ENCODE data around the gene HERC3. TPM values are rescaled to one million over a fixed set of nuclear protein-coding genes. Genes with fewer than 3 reads are reported as not detected.

HERC3 gene
- total RNA-seq, 3 donors from 2014 or later = 49.1 to 51.6 (median 50.6) TPM

DNA sequence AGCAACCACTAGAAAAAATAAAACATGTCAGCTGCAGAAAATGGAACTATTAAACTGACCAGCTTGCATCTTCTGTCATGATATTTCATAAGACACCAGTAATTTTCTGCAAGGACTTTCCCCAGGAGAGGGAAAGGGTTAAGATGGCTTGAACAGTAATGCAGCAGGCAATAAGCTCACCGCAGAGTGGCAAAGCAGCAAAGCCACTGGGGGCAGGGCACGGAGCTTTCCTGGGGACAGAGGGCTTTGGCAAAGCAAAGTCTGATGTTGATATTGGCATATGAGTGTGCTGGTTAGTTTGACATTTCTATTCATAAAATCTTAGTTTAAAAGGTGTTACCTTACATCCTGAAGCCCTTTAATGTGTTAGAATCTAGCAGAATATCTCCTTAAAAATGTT, 160.5 kb downstream of the HERC3 start:
- intact Hi-C loops (cut with DNase I, micrococcal nuclease) = no loop called here
- TF ChIP-seq, protein P1, sequence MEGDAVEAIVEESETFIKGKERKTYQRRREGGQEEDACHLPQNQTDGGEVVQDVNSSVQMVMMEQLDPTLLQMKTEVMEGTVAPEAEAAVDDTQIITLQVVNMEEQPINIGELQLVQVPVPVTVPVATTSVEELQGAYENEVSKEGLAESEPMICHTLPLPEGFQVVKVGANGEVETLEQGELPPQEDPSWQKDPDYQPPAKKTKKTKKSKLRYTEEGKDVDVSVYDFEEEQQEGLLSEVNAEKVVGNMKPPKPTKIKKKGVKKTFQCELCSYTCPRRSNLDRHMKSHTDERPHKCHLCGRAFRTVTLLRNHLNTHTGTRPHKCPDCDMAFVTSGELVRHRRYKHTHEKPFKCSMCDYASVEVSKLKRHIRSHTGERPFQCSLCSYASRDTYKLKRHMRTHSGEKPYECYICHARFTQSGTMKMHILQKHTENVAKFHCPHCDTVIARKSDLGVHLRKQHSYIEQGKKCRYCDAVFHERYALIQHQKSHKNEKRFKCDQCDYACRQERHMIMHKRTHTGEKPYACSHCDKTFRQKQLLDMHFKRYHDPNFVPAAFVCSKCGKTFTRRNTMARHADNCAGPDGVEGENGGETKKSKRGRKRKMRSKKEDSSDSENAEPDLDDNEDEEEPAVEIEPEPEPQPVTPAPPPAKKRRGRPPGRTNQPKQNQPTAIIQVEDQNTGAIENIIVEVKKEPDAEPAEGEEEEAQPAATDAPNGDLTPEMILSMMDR (IDR thresholded peaks at IDR 0.05) = no peak
- no peak for DNase-seq
- no peaks in the 10 kb centered on the region for H3K4me1 ChIP-seq (ENCODE audit: low read depth)
- H3K9me3 ChIP-seq = no peaks in the 10 kb centered on the region
- H3K4me3 ChIP-seq = no peak overlapping the region
- ATAC-seq = no peak
- H3K36me3 ChIP-seq (ENCODE audit: low read depth) = no peaks in the 10 kb centered on the region

- H3K36me3 ChIP-seq (ENCODE audit: low read depth) = no peaks in the 10 kb centered on the region
- no peak overlapping the region for H3K4me3 ChIP-seq
- TF ChIP-seq, protein P1 (IDR thresholded peaks at IDR 0.05) = no peak
- H3K9me3 ChIP-seq = no peaks in the 10 kb centered on the region
- ATAC-seq (peak; percentile 50), DNase-seq (no peak)
- intact Hi-C loops (cut with DNase I, micrococcal nuclease) = no loop called here
- no peaks in the 10 kb centered on the region for H3K4me1 ChIP-seq (ENCODE audit: low read depth)
These were observed 161.6 kb downstream of the HERC3 start for GRCh38 chr4:88753658-88754571.

DNA sequence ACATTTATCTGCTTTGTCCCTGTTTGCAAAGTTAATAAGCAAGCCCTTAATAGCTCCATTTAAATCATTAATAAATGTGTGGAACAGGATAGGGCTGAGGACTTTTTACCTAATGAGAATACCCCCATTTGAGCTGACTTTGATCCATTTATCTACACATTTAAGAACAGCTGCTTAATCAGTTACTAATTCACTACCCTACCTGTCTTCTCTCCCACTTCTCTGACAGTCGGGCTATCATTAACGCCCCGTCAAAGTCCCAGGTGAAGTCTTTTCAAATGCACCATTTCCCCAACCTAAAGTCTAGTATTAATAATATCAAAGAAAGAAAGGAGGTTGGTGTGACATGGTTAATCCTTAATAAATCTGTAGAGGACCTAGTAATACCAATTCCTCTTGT, 162.5 kb downstream of the HERC3 start:
- TF ChIP-seq, protein P1 (IDR thresholded peaks at IDR 0.05) = no peak
- H3K36me3 ChIP-seq (ENCODE audit: low read depth) = no peaks in the 10 kb centered on the region
- intact Hi-C loops (cut with DNase I, micrococcal nuclease) = no loop called here
- no peaks in the 10 kb centered on the region for H3K9me3 ChIP-seq
- no peak overlapping the region for H3K4me3 ChIP-seq
- ATAC-seq (no peak), DNase-seq (no peak)
- H3K4me1 ChIP-seq (ENCODE audit: low read depth) = no peaks in the 10 kb centered on the region

- no peak for DNase-seq
- H3K9me3 ChIP-seq = no peaks in the 10 kb centered on the region
- no peaks in the 10 kb centered on the region for H3K36me3 ChIP-seq (ENCODE audit: low read depth)
- H3K4me3 ChIP-seq = no peak overlapping the region
- no peak for ATAC-seq
- no peaks in the 10 kb centered on the region for H3K4me1 ChIP-seq (ENCODE audit: low read depth)
- intact Hi-C loops (cut with DNase I, micrococcal nuclease) = no loop called here
- TF ChIP-seq, protein P1 (IDR thresholded peaks at IDR 0.05) = no peak
These were observed 163.2 kb downstream of the HERC3 start for GRCh38 chr4:88755454-88755853.

DNA sequence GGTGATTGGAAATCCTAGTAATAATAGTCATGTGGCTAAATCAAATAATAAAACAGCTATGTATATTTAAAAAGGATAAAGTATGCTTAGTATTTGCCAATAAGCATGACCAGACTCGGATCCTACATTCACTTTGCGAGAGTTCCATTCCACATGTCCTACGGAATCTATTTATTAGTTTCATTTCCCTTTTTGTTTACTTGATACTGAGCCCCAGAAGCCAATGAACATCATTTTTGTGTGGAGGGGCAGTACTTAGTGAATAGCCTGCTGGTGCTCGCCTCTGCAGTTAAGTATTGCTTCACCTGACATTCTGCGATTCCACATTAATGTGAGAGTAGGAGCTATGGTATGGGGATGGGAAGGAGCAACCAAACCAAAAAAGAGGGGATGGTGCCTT, 163.9 kb downstream of the HERC3 start:
- H3K4me1 ChIP-seq (ENCODE audit: low read depth) = no peaks in the 10 kb centered on the region
- H3K36me3 ChIP-seq (ENCODE audit: low read depth) = no peaks in the 10 kb centered on the region
- TF ChIP-seq, protein P1 (IDR thresholded peaks at IDR 0.05) = no peak
- ATAC-seq (no peak), DNase-seq (no peak)
- intact Hi-C loops (cut with DNase I, micrococcal nuclease) = no loop called here
- no peaks in the 10 kb centered on the region for H3K9me3 ChIP-seq
- H3K4me3 ChIP-seq = no peak overlapping the region

Measured in mucosa of descending colon (tissue), 3 donors.